Measurements from ENCODE around the gene CSTF2.

DNA sequence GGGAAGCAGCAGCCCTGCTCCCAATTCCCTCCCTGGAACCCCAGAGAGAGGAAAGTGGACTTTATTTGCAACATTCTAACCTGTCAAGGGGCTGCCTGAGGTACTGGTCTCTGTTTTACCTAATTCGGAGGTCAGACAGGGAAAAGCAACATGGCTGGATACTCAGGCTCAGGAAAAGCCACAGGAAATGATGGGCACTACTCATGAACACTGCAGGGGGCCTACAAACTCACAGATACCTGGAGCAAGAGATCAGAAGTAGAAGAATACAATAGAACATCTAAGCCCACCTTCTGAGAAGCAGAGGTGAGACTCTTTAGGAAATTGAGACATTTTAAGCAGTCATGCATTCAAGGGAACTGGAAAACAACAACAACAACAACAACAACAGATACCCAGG is 15.4 kb upstream of the CSTF2 start:
- TF ChIP-seq, protein P1, sequence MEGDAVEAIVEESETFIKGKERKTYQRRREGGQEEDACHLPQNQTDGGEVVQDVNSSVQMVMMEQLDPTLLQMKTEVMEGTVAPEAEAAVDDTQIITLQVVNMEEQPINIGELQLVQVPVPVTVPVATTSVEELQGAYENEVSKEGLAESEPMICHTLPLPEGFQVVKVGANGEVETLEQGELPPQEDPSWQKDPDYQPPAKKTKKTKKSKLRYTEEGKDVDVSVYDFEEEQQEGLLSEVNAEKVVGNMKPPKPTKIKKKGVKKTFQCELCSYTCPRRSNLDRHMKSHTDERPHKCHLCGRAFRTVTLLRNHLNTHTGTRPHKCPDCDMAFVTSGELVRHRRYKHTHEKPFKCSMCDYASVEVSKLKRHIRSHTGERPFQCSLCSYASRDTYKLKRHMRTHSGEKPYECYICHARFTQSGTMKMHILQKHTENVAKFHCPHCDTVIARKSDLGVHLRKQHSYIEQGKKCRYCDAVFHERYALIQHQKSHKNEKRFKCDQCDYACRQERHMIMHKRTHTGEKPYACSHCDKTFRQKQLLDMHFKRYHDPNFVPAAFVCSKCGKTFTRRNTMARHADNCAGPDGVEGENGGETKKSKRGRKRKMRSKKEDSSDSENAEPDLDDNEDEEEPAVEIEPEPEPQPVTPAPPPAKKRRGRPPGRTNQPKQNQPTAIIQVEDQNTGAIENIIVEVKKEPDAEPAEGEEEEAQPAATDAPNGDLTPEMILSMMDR (IDR thresholded peaks at IDR 0.05), result no peak
- TF ChIP-seq POLR2A (IDR thresholded peaks at IDR 0.05), result no peak

Data from adrenal gland (tissue), 5 donors.